ENCODE measurements around the gene IRF6. TPM values are rescaled to one million over a fixed set of nuclear protein-coding genes. Genes with fewer than 3 reads are reported as not detected.
A peak's percentile ranks its signal among the peaks of the same experiment; 100 is the strongest.

Gene IRF6
- polyA plus RNA-seq, 1 experiment = 1.0 TPM

- no peak for DNase-seq (ENCODE audit: low read depth, low spot score)
- peak overlapping the region; percentile 21 for H3K27ac ChIP-seq (ENCODE audit: low read depth, low read length)
- no peak for TF ChIP-seq CTCF (IDR thresholded peaks at IDR 0.05; ENCODE audit: low read depth, low read length)
Observed at GRCh38 chr1:209741889-209742288, 64.1 kb downstream of the IRF6 start.

GRCh38 chr1:209741193-209741592 is 64.7 kb downstream of the IRF6 start:
- CTCF ChIA-PET = interaction anchor here (0.6 to 1.0 kb wide), 2 partner anchors 172 to 249 kb away, joined by 3 read pairs; no protein-coding TSS in a partner anchor
- DNase-seq (ENCODE audit: low read depth, low spot score) = no peak
- H3K27ac ChIP-seq (ENCODE audit: low read depth, low read length) = no peak overlapping the region
- no peak overlapping the region for H3K4me3 ChIP-seq (ENCODE audit: low read depth, low read length)
- H3K9me3 ChIP-seq (ENCODE audit: control insufficient read depth, insufficient read depth, low read length) = no peaks in the 10 kb centered on the region; the same call in 1 of the 2 replicates
- no peaks in the 10 kb centered on the region for H3K27me3 ChIP-seq (ENCODE audit: control insufficient read depth, insufficient read depth, low read length)
- no peak for TF ChIP-seq CTCF (IDR thresholded peaks at IDR 0.05; ENCODE audit: low read depth, low read length)
- POLR2A ChIA-PET = no interaction called here

More at GRCh38 chr1:209741889-209742288, 64.1 kb downstream of the IRF6 start:
- H3K27me3 ChIP-seq (ENCODE audit: control insufficient read depth, insufficient read depth, low read length) = no peaks in the 10 kb centered on the region
- no peaks in the 10 kb centered on the region; the same call in 1 of the 2 replicates for H3K9me3 ChIP-seq (ENCODE audit: control insufficient read depth, insufficient read depth, low read length)
- H3K4me3 ChIP-seq (ENCODE audit: low read depth, low read length) = no peak overlapping the region; the same call in none of the 2 replicates
- POLR2A ChIA-PET = no interaction called here
- CTCF ChIA-PET = interaction anchor here (0.6 to 1.0 kb wide), 2 partner anchors 172 to 248 kb away, joined by 3 read pairs; no protein-coding TSS in a partner anchor

- Histone ChIP-seq H3K27ac (ENCODE audit: low read depth, low read length) (no peak overlapping the region), H3K4me3 (ENCODE audit: low read depth, low read length) (no peak overlapping the region), H3K27me3 (ENCODE audit: control insufficient read depth, insufficient read depth, low read length) (no peaks in the 10 kb centered on the region), H3K9me3 (ENCODE audit: control insufficient read depth, insufficient read depth, low read length) (no peaks in the 10 kb centered on the region)
- TF ChIP-seq CTCF (IDR thresholded peaks at IDR 0.05; ENCODE audit: low read depth, low read length) = no peak
- ChIA-PET CTCF (interaction anchor here (0.7 to 1.0 kb wide), 2 partner anchors 8 to 10 kb away, joined by 3 read pairs; no protein-coding TSS in a partner anchor), POLR2A (no interaction called here)
- no peak for DNase-seq (ENCODE audit: low read depth, low spot score)
Observed at GRCh38 chr1:209738270-209738669, 67.7 kb downstream of the IRF6 start.

- POLR2A ChIA-PET = no interaction called here
Observed at GRCh38 chr1:209737118-209737505, 68.8 kb downstream of the IRF6 start.

More at GRCh38 chr1:209737118-209737505, 68.8 kb downstream of the IRF6 start:
- Histone ChIP-seq H3K9me3 (ENCODE audit: control insufficient read depth, insufficient read depth, low read length) (no peaks in the 10 kb centered on the region), H3K27me3 (ENCODE audit: control insufficient read depth, insufficient read depth, low read length) (no peaks in the 10 kb centered on the region), H3K27ac (ENCODE audit: low read depth, low read length) (no peak overlapping the region), H3K4me3 (ENCODE audit: low read depth, low read length) (no peak overlapping the region)
- no peak for DNase-seq (ENCODE audit: low read depth, low spot score)
- no peak for TF ChIP-seq CTCF (IDR thresholded peaks at IDR 0.05; ENCODE audit: low read depth, low read length)
- CTCF ChIA-PET = no interaction called here
